GM12864 (cell line): Measurements from ENCODE around the gene RASA2.

Source experiments
- DNase-seq: peaks from one replicate; pipeline ENCODE4 v3.0.0-alpha.2; 2011; ENCODE audit warnings: low read depth
- H3K4me3 ChIP-seq: 2 replicates; pipeline ENCODE4 v1.5.1; 2011; ENCODE audit warnings: mild to moderate bottlenecking, low read depth, low read length, control low read depth
- CTCF ChIP-seq: IDR thresholded peaks from 2 replicates; pipeline ENCODE4 v1.5.1; 2011; ENCODE audit warnings: low read depth, mild to moderate bottlenecking, moderate library complexity, low read length, control low read depth, inconsistent platforms; ENCODE audit errors: missing control alignments

RASA2 gene

GRCh38 chr3:141660614-141660947, 173.8 kb downstream of the RASA2 start:
- no peak for TF ChIP-seq CTCF
- DNase-seq = no peak
- H3K4me3 ChIP-seq = no peak overlapping the region

DNA sequence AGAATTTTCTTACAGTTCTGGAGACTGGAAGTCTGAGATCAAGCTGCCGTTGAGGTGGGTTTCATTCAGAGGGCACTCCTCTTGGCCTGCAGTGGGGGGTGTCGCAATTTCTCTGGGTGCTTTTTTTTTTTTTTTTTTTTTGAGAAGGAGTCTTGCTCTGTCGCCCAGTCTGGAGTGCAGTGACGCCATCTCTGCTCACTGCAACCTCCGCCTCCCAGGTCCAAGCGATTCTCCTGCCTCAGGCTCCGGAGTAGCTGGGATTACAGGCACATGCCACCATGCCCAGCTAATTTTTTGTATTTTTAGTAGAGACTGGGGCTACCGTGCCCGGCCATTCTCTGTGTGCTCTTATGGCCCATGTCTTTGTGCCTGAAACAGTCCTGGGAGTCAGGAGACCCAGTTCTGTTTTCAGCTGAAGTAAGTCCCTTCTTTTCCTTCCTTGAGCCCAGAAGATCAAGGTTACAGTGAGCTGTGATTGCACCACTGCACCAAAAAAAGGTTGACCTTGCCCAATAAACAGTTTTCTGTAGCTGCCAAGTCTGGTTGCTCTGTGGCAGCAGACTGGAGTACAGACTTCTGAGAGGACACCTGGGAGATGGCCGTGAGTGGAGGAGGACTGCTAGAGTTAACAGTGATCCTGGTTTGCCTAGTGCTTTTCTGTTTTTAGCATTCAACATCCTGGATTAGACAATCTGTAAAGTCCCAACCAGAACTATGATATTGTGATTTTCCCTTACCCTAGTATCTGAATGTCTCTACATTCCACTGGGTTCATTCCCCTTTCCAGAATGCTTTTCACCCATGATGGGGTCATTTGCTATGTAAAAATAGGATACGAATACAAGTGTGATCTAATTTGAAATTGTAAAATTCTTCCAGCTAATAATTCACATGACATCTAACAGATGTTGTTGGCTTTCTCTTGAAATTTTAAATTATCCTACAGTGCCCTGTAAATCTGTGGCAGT, 174.7 kb downstream of the RASA2 start:
- DNase-seq = no peak
- no peak for TF ChIP-seq CTCF
- H3K4me3 ChIP-seq = no peak overlapping the region

- no peak overlapping the region for H3K4me3 ChIP-seq
- no peak for DNase-seq
- TF ChIP-seq CTCF = no peak
Measured at GRCh38 chr3:141663993-141664392, 177.2 kb downstream of the RASA2 start.
